ENCODE measurements around the gene PRKAG2.
A peak's percentile ranks its signal among the peaks of the same experiment; 100 is the strongest.

The PRKAG2 gene

DNA sequence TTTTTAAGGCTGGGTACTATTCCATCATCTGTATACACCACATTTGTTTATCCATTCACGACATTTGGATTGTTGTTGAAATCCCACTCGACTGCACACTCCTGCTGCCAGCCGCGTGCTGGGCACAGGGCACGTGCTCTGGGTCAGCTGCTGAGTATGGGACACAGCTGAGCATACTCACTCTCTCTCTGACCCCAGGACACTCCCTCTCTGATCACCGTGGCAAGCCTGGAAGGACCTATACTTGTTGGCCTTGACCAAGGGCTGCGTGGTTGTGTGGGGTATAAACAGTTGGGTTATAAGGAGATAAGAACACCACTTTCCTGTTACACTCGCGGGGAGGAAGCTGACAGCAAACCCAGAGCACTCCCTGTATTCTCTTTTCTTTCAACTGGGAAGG, 204.2 kb downstream of the PRKAG2 start:
- no peak for DNase-seq (ENCODE audit: low read depth)
- no peak overlapping the region for H3K4me3 ChIP-seq (ENCODE audit: low read length)
- TF ChIP-seq, protein P1, sequence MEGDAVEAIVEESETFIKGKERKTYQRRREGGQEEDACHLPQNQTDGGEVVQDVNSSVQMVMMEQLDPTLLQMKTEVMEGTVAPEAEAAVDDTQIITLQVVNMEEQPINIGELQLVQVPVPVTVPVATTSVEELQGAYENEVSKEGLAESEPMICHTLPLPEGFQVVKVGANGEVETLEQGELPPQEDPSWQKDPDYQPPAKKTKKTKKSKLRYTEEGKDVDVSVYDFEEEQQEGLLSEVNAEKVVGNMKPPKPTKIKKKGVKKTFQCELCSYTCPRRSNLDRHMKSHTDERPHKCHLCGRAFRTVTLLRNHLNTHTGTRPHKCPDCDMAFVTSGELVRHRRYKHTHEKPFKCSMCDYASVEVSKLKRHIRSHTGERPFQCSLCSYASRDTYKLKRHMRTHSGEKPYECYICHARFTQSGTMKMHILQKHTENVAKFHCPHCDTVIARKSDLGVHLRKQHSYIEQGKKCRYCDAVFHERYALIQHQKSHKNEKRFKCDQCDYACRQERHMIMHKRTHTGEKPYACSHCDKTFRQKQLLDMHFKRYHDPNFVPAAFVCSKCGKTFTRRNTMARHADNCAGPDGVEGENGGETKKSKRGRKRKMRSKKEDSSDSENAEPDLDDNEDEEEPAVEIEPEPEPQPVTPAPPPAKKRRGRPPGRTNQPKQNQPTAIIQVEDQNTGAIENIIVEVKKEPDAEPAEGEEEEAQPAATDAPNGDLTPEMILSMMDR (IDR thresholded peaks at IDR 0.05; ENCODE audit: insufficient read depth, low read depth, low read length, missing control alignments), result no peak

DNA sequence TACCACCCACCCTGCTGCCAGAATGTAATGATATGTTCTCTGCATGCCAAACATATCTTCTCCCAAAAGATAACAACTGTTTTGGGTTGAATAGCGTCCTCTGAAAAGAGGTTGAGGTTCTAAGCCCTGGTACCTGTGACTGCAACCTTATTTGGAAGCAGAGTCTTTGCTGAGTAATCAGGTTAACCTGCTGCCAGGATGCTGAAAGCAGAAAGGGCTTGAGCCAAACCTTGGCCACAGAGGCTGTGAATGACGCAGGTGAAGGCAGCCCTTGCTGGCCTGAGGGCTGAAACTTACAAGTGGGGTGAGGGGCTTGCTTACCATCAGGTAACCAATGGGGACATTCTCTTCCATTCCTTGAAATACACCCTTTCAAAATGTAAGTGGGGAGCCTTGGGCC, 205.4 kb downstream of the PRKAG2 start:
- H3K4me3 ChIP-seq (ENCODE audit: low read length), result no peak overlapping the region
- DNase-seq (ENCODE audit: low read depth), result peak; percentile 48
- TF ChIP-seq, protein P1 (IDR thresholded peaks at IDR 0.05; ENCODE audit: insufficient read depth, low read depth, low read length, missing control alignments), result no peak

DNA sequence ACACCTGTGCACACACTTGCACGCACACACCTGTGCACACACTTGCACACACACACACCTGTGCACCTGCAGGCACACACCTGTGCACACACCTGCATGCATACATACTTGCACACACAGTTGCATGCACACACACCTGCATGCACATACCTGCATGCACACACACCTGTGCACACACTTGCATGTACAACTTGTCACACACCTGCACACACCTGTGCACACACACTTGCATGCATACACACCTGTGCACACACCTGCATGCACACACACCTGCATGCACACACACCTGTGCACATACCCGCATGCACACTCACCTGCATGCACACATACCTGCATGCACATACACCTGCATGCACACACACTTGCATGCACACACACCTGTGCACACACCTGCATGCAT, 207.2 kb downstream of the PRKAG2 start:
- DNase-seq (ENCODE audit: low read depth), result no peak
- TF ChIP-seq, protein P1 (IDR thresholded peaks at IDR 0.05; ENCODE audit: insufficient read depth, low read depth, low read length, missing control alignments), result no peak
- H3K4me3 ChIP-seq (ENCODE audit: low read length), result no peak overlapping the region

DNA sequence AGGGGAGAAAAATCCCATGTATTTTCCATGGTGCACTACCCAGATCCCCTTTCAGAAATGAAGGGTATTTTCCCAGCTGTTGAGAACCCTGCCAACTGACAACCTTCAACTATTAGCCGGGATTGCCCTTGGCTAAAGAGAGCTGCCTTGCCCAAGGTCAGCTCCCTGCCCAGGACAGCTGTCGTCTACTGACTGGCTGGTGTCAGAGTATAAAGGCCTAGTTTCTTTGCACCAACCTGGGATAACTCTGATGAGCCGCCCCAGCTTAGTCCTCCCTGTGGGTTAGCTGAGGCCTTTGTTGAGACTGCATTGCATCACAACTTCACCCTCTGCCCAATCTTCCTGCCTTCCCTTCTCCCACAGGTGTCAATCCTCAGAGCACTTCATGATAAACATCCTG, 210.0 kb downstream of the PRKAG2 start:
- no peak overlapping the region for H3K4me3 ChIP-seq (ENCODE audit: low read length)
- no peak for DNase-seq (ENCODE audit: low read depth)
- TF ChIP-seq, protein P1 (IDR thresholded peaks at IDR 0.05; ENCODE audit: insufficient read depth, low read depth, low read length, missing control alignments), result no peak

DNA sequence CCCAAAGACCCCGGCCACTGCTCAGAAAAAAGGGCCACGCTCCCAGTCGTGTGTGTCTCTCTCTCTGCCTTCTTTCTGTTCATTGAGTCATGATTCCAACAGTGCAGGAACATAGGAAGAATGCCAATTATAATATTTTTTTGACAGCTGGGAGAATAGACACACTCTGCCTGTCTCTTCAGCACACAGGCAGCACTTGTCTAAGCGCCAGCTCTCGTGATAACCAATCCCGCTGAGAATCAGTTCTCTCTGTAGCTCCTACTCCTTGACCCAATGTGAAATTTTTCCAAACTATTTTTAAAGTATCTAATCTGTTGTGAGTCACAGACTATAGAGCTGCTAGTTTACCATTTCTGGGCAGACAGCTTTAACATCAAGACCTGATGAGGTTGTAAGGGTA, 211.5 kb downstream of the PRKAG2 start:
- TF ChIP-seq, protein P1 (IDR thresholded peaks at IDR 0.05; ENCODE audit: insufficient read depth, low read depth, low read length, missing control alignments), result no peak
- H3K4me3 ChIP-seq (ENCODE audit: low read length), result no peak overlapping the region
- no peak for DNase-seq (ENCODE audit: low read depth)

DNA sequence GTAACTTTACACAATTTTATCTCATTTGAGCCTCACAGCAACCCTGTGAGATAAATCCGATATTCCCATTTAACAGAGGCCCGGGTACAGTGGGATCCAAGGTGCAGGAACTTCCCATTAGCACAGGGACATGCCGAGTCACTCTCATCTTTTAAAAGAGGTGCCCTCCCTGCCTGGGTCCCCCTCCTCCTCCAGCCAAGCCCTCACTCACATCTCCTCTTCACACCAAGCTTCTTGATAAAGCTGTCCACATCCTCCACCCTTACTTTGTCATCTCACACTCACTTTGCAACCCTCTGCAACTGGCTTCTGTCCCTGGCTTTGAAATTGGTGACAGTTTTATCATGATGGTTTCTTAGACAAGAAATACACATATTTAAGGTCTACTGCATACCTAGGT, 212.6 kb downstream of the PRKAG2 start:
- no peak for DNase-seq (ENCODE audit: low read depth)
- H3K4me3 ChIP-seq (ENCODE audit: low read length), result no peak overlapping the region
- TF ChIP-seq, protein P1 (IDR thresholded peaks at IDR 0.05; ENCODE audit: insufficient read depth, low read depth, low read length, missing control alignments), result no peak

DNA sequence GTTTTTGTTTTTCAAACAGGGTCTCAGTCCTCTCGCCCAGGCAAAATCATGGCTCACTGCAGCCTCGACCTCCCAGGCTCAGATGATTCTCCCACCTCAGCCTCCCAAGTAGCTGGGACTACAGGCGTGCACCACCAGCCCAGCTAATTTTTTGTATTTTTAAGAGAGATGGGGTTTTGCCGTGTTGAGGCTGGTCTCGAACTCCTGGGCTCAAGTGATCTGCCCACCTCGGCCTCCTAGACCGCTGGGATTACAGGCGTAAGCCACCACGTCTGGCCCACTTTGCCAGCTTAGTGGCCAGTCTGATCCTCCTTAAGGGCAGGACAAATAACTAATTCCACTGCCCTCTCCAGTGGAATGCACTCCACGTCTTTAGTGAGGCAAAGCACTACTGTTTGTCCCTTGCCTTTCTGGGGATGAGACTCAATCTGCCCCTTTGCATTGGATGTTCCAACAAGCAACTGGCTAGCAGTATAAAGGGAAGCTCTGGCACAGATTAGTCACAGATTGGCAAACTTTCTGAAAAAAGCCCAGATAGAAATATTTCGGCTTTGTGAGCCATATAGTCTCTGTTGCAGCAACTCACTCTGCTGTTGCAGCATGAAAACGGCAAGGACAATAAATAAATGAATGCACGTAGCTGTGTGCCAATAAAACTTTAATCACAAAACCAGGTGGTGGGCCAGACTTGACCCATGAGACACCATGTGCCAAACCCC, 213.4 kb downstream of the PRKAG2 start:
- H3K4me3 ChIP-seq (ENCODE audit: low read length), result no peak overlapping the region
- DNase-seq (ENCODE audit: low read depth), result no peak
- TF ChIP-seq, protein P1 (IDR thresholded peaks at IDR 0.05; ENCODE audit: insufficient read depth, low read depth, low read length, missing control alignments), result no peak
